Activated T-cell treated with anti-CD3 and anti-CD28 coated beads, Interleukin-2, amount 50 U/mL, for 1 hour (primary cell): ENCODE measurements around the gene CYP2J2.
"Not testable (repeated sequence)": the region's sequence is repeated elsewhere in the genome, so short reads cannot be mapped to it uniquely, and the experiment has no call there.

Source experiments
- DNase-seq: peaks from one replicate; pipeline ENCODE4 v3.0.0-alpha.2; 2020

Gene CYP2J2

DNA sequence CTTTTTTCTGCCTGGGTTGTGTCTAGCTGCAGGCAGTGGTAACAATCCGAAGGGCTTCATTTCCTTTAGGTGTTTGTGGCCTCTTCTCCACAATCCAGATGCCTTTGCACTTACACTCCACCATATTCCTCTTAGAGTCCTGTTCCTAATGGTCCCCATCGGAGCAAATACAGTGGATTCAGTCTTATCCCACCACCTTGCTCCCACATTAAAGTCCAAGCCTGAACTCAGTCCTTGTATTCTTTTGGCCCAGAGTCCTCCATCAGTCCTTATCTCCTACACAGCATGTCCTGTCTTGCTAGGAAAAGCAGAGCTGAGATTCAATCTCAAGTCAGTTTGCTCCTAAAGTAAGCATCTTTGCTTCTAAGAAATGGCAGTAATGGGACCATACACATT is 8.8 kb downstream of the CYP2J2 start:
- no peak for DNase-seq

DNA sequence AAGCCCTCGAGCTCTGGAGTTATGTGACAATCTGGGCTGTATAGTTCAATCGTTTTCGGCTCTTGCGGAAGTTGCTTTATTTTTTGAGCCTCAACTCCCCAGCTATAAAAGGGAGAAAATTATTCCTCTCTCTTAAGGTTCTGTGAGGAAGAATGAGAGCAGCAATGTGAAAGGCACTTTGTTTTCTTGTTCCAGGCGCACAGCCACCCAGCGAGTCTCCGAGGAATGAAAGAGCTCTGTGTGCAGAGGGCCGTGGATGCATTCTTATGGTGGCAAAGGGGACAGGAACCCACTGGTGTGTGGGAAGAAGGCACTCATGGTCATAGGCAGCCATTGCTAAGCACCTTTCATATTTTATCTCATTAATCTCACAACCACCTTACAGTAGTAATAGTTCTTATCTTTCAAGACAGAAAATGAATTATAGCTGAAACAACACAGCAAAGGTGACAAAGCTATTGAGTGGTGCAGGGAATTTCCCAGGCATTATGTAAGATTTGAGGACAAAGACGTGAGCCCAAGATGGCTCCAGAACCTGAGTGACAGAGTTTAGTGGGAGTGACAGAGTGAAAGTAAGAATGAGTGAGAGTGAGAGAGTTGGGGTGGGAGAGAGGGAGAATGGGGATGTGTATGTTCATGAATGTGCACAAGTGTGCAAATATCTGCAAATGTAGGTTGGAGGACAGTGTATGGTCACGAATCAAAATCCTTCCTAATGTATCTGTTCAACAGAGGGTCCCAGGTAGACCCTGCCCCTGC is 9.4 kb downstream of the CYP2J2 start:
- DNase-seq: no peak

DNA sequence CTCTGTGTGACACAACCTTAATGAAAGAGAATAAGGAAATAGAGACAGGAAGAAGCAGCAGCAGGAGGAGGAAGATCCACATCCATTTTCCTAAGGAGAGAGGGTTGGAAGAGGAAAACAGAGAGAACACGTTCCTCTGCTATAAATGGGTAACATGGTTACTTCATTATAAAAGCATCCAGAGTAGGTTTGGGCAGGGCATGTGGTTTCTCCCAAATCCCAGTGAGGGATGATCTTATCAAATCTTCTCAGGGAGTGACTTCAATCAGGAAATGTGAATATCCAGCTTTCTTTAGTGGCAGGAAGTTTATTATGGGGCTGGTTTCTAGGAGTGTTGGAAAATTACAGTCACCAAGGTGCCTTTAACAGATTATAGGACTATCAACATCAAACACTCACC is 11.1 kb downstream of the CYP2J2 start:
- no peak for DNase-seq

DNA sequence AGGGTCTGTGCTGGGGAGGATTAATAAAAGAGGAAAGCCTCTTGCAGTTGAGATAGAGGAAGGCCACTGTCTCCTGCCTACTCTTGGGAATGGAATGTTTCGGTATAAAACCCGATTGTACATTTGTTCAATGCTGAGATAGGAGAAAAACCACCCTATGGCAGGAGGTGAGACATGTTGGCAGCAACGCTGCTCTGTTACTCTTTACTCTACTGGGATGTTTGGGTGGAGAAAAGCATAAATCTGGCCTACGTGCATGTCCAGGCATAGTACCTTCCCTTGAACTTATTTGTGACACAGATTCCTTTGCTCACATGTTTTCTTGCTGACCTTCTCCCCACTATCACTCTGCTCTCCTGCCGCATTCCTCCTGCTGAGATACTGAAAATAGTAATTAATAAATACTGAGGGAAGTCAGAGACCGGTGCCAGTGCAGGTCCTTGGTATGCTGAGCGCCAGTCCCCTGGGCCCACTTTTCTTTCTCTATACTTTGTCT is 11.7 kb downstream of the CYP2J2 start:
- not testable (repeated sequence) for DNase-seq

DNA sequence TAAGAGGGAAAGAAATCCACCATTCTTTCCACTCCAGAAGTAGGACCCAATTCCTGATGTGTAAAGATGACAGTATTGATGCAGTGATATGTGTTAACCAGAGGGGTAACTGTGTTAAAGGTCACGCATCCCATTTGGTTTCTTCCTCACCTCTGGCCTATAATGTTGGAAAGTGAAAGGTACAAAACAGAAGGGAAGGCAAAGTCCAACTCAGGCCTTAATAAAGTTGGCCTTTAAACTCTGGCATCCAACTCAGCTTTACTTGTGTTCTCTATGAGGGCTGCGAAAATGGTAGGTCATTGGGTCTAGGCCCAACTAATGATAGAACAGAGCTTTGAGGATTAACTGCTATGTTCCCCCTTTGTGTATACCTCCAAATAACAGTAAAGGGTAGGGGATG is 17.9 kb downstream of the CYP2J2 start:
- DNase-seq: no peak

DNA sequence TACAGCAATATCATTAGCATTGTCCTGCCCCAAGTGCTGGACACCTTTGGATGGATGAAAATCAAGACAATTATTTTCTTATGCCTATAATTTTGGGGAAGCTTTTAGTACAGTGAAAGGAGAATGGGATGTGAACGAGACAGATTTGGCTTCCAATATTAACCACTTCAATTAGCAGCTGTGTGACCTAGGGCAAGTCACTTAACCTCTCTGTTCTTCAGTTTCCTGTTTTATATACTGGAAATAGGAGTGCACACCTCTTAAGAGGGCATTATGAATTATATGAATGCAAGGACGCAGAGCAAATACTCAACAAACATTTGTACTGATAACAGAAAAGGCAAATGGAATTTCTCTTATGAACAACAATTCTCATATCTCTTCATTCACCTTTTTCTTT is 18.5 kb downstream of the CYP2J2 start:
- no peak for DNase-seq

DNA sequence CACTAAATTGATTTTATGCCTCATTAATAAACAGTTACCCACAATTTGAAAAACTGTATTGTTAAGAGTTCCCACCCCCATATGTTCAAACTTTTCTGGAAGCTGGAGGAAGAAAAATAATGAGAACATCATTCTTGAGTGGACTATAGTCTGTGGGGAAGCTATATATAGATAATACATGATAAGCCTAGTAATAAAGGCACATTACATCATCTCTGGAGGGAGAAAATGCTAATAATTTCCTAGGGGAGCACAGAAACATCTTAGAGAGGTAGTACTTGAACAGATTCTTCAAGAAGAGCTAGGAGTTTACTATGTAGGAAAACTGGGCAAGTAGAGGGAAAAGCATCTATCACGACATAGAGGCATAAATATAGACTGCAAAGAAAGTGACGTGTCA is 19.6 kb downstream of the CYP2J2 start:
- no peak for DNase-seq

DNA sequence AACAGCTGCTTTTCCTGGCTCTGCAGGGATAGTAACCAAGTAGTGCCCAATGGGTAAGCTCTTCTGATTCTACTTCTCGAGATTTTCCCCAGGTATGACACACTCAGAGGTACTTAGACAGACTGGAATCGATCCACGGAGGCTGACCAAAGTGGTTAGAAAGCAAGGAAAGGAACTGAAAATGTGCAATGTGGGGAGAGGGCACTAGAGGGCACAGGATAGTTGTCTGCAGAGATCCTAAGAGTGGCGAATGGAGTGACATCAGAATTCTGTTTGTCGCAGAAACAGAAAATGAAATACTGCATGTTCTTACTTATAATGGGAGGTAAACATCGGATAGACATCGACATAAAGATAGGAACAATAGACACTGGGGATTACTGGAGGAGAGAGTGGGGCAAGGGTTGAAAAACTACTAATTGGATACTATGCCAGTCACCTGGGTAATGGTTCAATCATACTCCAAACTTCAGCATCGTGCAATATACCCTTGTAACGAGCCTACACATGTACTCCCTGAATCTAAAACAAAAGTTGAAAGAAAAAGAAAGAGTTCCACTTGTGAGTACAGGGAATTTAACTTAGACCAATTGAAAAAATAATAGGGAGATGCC is 23.3 kb downstream of the CYP2J2 start:
- no peak for DNase-seq

DNA sequence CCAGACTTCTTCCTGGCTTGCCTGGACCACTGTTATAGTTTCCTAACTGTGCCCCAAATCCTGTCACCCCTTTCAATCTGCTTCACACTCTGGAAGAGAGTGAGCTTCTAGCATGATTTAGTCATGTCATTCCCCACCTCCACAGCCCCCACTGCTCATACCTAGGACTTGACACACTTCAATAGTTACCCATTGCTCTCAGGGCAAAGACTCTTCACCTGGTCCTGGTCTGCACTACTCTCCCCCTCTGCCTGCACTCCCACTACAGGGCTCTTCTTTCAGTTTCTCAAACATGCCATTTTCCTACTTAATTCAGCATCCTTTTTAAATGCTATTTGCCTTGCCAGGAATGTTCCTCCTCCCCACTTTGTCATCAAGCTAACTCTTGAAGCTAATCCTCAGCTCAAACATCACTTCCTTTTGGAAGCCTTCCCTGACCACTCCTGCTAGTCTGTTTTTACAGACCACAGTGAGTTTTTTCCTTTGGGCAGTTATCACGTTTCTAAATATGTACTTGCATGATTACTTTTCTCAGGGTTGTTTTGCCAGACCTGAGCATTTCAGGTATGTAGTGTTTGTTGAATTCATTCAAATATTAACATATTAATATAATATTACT is 24.7 kb downstream of the CYP2J2 start:
- no peak for DNase-seq

DNA sequence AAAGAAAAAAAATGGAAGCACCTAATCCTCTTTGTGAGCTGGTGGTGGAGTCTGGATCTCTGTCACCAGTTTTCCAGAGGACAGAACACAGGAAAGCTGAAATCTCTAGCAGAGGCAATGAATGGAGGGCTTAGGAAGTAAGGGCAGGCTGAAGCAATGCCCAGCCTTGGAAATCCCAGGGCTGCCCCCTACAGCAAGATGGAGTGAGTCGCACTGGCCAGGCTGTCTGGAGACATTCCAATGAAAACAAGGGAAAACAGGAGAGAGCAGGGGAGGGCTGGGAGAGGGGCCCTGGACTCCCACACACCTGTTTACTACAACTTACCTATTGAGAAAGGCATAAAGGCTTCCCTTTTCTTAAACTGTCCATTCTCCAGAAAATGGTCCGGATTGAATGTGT is 25.9 kb downstream of the CYP2J2 start:
- DNase-seq: no peak

DNA sequence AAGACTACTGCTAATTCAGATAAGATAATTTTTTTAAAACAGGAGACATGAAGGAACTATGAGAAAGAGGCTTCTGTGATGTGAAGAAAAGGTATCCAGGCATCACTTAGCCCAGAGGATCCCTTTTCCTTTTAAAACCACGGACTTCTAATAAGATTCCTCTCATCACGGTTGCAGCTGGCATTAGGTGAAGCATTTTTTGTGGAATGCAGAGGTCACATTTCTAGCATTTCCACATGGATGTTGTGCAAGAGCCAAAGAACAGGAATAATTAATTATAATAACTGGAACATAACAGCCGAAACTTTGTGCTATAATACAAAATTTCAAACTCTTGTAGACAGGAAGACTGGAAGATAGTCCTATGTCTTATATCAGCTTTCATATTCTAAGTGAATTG is 27.6 kb downstream of the CYP2J2 start:
- DNase-seq: no peak

DNA sequence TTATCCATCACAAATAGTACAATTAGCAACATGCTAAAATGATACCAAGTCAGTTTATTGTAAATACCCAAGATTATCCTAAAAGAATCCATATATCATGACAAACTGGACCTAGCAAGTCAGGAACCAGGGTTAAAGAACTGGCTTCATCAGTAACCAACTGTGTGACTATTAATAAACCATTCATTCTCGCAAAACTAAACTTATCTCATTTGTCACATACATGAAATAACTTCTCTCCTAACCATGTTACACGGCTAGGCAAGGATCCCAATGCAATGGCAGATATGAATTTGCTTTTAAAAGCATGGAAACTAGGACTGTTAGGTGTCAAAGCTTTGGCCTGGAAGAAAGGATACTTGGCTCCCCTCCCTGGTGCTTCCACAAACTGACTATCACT is 29.4 kb downstream of the CYP2J2 start:
- DNase-seq: no peak

DNA sequence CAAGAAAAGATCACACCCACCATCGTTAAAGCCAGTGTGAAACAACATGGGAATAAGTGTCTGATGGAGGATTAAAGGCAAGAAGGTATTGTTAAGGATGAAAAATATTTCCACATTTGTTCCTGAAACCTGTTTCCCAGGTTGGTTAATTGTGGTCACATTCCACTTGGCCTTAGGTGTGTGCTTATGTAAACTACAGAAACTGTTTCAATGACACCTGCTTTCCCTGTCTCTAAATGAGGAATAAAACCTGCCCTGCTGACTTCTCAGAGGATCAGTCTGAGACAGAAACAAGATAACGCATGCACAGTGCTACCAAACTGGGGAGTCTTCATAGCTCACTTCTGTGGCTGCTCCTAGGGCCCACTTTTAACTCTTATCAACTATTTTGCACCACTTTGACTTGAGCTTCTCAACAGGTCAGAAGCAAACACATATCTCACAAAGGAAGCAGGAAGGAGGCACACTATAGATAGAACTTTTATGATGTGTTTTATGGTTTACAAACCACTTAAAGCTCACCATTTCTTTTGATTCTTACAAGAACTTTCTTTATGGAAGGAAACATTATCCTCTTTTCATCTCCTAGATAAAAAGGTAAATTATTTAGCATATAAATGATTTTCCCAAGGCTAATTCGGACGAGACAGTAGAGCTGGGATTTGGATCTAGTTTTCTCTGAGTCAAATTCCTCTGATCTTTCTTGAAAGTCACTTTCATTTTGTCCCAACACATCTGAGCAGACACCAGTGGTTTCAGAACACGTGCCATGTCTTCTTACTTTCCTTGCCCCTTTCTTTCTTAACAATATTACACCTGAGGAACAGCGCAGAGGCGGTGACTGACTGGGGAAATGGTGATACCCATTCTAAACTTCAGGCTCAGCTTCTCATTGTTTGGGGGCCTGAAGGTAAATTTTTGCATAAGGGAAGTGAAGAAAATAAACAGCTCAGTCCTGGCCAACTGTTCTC is 33.4 kb downstream of the CYP2J2 start:
- no peak for DNase-seq

DNA sequence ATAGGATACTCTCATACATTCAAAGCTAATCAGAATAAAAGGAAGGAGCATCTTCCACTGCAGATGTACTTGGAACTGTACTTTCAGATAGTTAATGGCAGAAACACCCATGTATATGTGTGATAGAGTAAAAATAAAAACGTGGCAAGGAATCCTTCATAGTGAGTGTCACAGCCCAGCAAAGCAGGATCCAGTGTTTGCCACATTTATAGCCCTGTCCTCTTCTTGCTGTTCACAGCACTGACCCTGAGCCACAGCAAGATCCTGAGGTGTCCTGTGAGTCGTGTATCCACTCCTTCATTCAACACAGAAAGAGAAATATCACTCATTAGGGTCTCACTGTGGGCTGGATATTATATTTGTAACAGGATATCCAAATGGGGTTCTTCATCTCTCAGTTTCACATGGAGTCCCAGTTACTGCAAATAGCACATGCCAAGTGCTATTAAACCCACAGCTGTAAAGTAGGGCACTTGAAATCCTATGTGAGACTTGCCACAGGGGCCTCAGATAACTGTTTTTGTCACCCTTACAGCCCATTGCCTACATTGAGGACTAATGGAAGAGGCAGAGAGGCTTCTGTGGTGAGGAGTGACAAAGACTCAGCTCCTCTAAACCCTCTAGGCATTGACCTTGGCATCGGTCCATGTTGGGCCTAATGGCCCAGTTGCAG is 41.3 kb downstream of the CYP2J2 start:
- no peak for DNase-seq

DNA sequence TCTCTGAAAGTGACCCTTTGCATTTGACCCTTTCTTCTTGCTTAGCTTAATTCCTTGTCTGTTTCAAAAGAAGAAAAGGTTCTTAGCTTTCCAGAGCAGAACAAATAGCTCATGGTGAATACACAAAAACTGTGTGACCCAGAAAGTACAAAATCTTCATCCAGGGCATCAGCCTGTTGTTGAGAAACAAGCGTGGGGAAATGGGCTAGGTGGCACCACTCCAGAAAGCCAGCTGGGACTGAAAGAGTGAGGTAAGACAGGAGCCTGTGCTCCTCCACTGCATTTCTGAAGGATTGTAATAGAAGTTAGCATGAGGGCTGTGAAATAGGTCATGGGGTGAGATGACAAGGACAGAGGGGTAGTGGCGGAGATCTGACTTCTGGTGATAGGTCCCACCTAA is 45.8 kb downstream of the CYP2J2 start:
- no peak for DNase-seq

DNA sequence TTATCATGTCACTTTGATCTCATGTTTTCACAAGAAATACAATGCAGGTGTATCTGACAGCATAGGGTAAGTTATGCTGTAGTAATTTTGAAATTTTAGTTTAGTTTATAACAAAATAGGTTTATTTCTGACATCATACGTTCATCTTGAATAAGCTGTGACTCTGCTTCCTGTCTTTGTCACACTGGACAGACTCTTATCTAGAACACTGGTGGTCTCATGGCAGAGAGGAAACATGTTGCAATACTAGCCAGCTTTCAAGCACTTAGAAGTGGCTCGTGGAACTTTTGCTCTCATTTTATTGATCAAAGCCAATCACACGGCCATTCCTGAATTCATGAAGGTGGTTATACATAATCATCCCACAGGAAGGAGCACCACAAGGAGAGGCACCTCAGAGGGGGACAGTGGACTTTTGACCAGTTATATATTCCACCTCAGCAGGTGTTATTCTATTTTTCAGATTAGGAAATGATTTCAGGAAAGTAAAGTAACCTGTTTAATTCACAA is 46.5 kb downstream of the CYP2J2 start:
- DNase-seq: no peak

DNA sequence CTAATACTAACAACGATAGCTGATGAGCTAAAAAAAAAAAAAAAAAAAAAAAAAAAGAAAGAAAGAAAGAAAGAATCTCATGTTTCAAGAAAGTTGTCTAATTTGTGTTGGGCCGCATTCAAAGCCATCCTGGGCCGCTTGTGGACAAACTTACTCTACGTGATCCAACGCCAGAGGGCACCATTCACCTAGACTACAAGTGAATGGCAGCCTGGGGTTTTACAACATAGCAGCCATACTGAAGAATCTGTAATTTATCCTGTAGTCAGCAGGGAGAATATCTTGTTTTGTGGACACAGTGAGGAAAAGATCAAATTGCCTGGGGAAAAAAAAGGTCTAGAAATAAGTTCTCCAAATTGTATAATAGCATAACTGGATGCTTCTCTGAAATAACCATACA is 47.0 kb downstream of the CYP2J2 start:
- peak; percentile 38 for DNase-seq

DNA sequence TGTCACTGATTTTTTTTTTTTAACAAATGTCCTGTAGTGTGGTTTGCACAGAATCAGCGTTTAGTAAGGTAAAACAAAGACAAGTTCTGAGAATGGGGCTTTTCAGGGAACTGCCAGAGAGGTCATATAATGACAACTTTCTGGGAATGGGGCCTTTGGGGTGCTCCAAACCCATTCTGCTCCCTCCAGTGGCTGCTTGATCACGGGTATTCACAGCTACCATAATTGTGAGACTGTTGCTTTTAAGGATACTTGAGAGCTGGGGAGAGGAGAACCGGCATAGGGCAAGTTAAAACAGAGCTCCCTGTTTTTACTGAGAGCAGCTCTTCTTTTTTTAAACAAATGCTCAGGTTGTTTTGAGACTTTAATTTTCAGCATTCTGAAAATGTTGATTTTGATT is 48.2 kb downstream of the CYP2J2 start:
- no peak for DNase-seq

DNA sequence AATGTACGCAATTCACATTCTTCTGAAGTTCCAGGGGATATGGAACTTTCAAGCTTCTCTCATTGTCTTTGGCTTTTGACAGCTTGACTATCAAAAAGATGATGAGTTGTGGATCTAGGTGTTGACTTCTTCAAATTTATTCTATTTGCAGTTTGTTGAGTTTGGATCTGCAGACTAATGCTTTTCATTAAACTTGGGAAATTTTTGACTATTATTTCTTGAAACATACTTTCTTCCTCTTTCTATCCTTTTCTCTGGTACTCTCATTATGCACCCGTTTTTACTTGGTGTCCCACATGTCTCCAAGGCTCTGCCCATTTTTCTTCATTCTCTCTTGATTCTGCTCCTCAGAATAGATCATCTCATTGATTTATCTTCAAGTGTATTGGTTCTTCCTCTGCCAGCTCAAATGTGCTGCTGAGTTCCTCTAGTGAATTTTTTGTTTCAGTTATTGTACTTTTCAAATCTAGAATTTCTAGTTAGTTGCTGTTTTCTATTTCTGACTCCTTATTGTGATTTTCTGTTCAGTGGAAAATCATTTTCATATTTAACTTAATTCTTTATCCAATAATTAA is 49.4 kb downstream of the CYP2J2 start:
- DNase-seq: no peak

DNA sequence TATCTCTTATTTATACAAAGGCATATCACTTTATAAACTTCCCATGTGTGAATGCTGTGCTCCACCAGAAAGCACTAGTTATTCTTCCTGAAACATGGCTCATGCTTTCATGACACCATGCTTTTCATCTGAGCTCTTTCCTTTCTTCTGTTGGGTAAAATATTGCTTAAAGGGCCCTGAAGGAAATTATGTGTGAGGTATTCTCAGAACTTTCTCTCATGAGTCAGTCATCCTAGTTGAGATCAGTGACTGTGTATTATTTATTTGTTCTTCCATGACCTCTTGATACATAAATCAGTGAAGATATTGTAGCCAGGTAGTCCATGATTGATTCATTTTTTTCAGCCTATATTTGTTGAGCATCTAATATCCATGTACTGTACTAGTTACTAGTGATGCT is 54.8 kb downstream of the CYP2J2 start:
- DNase-seq: no peak

DNA sequence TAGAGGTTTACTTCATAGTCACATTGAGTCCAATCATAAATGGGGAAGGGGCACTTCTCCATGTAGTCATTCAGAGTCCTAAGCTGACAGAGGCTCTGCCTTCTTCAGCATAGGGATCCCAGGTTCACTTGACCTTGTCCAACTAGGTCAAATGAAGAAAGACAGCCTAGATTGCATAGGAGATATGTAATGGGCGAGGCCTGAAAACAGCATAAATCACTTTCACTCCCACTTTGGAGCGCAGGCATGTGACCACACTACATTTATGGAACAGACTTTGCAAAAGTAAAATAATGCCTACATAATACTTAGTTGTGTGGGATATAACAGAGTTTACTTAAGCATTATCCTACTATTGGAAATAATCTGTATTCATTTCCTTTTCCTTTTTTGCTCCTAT is 60.1 kb downstream of the CYP2J2 start:
- no peak for DNase-seq
